Measurements from ENCODE around the gene TNFRSF12A.

The TNFRSF12A gene

DNA sequence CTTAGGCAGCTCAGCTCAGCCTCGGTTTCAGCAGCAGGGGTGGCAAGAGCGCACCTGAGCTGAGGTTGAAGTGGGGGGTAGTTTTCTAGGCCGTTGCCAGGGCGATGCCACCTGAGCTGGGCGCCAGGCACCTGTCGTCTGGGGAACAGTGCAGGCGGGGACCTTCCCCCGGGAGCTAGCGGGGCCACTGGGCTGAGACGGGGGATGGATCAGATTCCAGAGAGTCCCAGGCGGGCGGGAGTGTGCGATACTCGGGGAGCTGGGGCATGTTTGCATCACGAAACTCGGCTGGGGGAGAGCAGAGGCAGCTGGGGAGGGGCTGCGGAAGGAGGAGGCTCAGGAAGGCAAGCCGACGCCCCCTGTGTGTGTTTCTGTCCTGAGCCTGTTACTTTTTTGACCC lies 7.9 kb upstream of the TNFRSF12A start:
- Mint-ChIP-seq H3K27me3 (peaks cover 24 to 46% of the 10 kb centered on the region in 2 donors), H3K27ac (no peak overlapping the region), H3K36me3 (no peaks in the 10 kb centered on the region), H3K9me3 (no peaks in the 10 kb centered on the region), H3K4me1 (peaks cover 16 to 18% of the 10 kb centered on the region in 2 donors), H3K4me3 (no peak overlapping the region)
- ATAC-seq (replicated peaks) = no peak
- no peak for DNase-seq

GRCh38 chr16:3012828-3013420 lies 7.2 kb upstream of the TNFRSF12A start, which contains the start of gene CLDN9:
CLDN9 (plus strand) TSS chr16:3012923; CDS start chr16:3013363, 440 bp downstream.
- Mint-ChIP-seq H3K27me3 (peaks cover 25 to 51% of the 10 kb centered on the region in 2 donors), H3K9me3 (no peaks in the 10 kb centered on the region), H3K27ac (no peak within 1 kb of the TSS), H3K36me3 (no peaks in the 10 kb centered on the region), H3K4me1 (peaks cover 11 to 12% of the 10 kb centered on the region in 2 donors), H3K4me3 (no peak within 1 kb of the TSS)
- no peak for DNase-seq
- peak; percentile 36 to 66 for ATAC-seq (replicated peaks)

DNA sequence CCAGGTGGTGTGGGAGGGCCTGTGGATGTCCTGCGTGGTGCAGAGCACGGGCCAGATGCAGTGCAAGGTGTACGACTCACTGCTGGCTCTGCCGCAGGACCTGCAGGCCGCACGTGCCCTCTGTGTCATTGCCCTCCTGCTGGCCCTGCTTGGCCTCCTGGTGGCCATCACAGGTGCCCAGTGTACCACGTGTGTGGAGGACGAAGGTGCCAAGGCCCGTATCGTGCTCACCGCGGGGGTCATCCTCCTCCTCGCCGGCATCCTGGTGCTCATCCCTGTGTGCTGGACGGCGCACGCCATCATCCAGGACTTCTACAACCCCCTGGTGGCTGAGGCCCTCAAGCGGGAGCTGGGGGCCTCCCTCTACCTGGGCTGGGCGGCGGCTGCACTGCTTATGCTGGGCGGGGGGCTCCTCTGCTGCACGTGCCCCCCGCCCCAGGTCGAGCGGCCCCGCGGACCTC lies 6.6 kb upstream of the TNFRSF12A start:
- H3K4me1 Mint-ChIP-seq = peaks cover 7 to 12% of the 10 kb centered on the region in 2 donors
- H3K36me3 Mint-ChIP-seq = no peaks in the 10 kb centered on the region
- H3K27me3 Mint-ChIP-seq = peaks cover 25 to 57% of the 10 kb centered on the region in 2 donors
- H3K4me3 Mint-ChIP-seq = no peak overlapping the region
- H3K9me3 Mint-ChIP-seq = no peaks in the 10 kb centered on the region
- DNase-seq (no peak), ATAC-seq (replicated peaks) (no peak)
- no peak overlapping the region for H3K27ac Mint-ChIP-seq

DNA sequence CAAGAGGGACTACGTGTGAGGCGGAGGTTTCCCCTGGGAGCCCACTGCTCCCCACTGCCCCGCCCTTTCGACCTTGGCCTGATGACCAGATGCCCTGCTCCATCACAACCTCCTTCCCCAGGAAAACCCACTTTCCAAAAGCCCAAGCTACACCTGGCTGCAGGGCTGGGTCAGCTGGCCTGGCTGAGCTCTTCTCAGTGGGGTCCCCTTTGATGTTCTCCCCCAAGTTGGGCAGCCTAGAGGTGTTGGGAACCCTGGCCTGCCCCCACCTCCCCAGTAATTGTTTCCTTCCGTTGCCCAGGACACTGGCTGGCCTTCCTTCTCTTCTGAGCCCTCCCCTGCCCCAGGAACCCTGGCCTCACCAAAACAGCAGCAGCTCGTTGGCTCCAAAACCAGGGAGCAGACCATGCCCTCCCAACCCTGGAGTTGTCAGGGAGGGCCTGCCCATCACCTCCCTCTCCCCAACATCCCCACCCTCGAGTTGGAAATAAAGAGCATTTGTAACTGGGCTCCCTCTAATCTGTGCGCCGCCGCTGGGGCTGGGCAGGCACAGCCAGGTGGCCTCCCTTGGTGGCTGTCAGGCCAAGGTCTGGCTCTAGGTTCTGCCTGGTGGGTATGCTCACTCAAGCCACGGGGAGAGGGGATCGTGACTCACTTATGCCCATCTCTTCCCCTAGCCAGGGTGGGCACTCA lies 6.0 kb upstream of the TNFRSF12A start:
- H3K4me3 Mint-ChIP-seq = no peak overlapping the region
- H3K27me3 Mint-ChIP-seq = peaks cover 25 to 62% of the 10 kb centered on the region in 2 donors
- no peaks in the 10 kb centered on the region for H3K9me3 Mint-ChIP-seq
- no peak for ATAC-seq (replicated peaks)
- H3K27ac Mint-ChIP-seq = no peak overlapping the region
- H3K4me1 Mint-ChIP-seq = peaks cover 5 to 11% of the 10 kb centered on the region in 2 donors
- no peak for DNase-seq
- H3K36me3 Mint-ChIP-seq = no peaks in the 10 kb centered on the region

- H3K27me3 Mint-ChIP-seq = peaks cover 25 to 62% of the 10 kb centered on the region in 2 donors
- no peak overlapping the region for H3K27ac Mint-ChIP-seq
- no peak for DNase-seq
- H3K4me3 Mint-ChIP-seq = no peak overlapping the region
- no peak for ATAC-seq (replicated peaks)
- H3K9me3 Mint-ChIP-seq = no peaks in the 10 kb centered on the region
- H3K4me1 Mint-ChIP-seq = peaks cover 9 to 18% of the 10 kb centered on the region in 2 donors
- no peaks in the 10 kb centered on the region for H3K36me3 Mint-ChIP-seq
Measured at GRCh38 chr16:3014971-3015370, 5.2 kb upstream of the TNFRSF12A start.

GRCh38 chr16:3015865-3016521 lies 4.2 kb upstream of the TNFRSF12A start:
- Mint-ChIP-seq H3K4me3 (no peak overlapping the region), H3K9me3 (no peaks in the 10 kb centered on the region), H3K27me3 (peaks cover 25 to 62% of the 10 kb centered on the region in 2 donors), H3K4me1 (peaks cover 15 to 29% of the 10 kb centered on the region in 2 donors), H3K36me3 (no peaks in the 10 kb centered on the region), H3K27ac (no peak overlapping the region)
- DNase-seq = no peak
- no peak for ATAC-seq (replicated peaks)

DNA sequence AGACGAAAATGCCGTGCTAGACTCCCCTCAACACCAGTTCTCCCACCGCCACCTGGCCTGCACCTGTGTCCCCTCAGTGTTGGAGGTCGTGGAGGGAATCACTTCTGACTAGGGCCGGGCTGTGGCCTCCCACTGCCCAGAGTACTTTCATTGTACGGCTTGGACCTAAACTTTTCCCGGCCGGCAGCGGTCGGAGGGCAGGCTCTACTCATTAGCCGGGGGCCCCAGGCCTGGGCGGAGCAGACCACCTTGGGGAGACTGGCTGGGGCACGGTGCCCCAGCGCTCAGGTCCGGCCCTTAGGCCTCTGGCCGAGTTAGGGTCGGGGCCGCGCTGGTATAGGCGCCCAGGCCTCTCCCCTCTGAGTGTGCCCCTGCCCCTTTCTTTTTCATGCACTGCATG lies 2.8 kb upstream of the TNFRSF12A start:
- no peaks in the 10 kb centered on the region for H3K9me3 Mint-ChIP-seq
- no peak overlapping the region for H3K27ac Mint-ChIP-seq
- no peak for ATAC-seq (replicated peaks)
- H3K36me3 Mint-ChIP-seq = no peaks in the 10 kb centered on the region
- DNase-seq = no peak
- peaks cover 25 to 42% of the 10 kb centered on the region in 2 donors for H3K4me1 Mint-ChIP-seq
- peaks cover 25 to 50% of the 10 kb centered on the region in 2 donors for H3K27me3 Mint-ChIP-seq
- no peak overlapping the region for H3K4me3 Mint-ChIP-seq

DNA sequence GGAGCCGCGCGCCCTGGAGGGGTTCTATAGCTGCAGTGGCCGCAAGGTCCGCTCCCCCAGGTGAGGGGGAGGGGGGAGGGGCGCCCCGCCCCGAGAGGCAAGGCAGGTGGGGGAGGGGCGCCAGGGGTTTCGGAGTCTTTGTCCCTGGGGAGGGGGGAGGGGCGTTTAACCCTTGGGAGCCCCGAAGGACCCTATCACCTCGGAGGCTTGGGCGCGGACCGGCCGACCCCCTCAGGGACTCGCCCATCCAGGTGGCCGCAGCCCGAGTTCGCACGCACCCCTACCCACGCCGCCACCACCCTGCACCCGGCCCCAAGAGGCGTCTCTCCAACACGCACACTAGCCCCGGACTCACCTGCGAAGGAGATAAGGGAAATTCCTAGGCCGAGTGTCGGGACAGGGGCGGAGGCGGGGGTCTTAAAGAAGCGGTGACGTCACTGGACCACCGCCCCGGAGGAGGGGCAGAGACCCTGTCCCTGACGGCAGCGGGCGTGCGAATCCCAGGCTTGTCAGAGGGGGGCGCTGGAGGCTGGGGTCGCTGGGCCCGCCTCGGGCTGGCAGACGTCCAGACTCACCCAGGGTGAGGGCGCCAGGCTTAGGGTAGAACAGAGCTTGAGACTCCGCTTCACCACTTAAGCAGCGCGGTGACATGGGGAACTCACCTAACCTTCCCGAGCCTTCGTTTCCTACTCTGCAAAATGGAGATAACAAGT lies 2.2 kb upstream of the TNFRSF12A start, which contains the start of gene CLDN6:
CLDN6 (minus strand) TSS at position 390 of the 713 bp plus-strand sequence. CDS start 2,162 bp downstream, outside the sequence.
- Mint-ChIP-seq H3K4me3 (peak within 1 kb of the TSS; percentile 25 to 32), H3K4me1 (peaks cover 31 to 48% of the 10 kb centered on the region in 2 donors), H3K9me3 (no peaks in the 10 kb centered on the region), H3K27ac (peak within 1 kb of the TSS; percentile 69), H3K36me3 (no peaks in the 10 kb centered on the region), H3K27me3 (peaks cover 25 to 44% of the 10 kb centered on the region in 2 donors)
- ATAC-seq (replicated peaks) (no peak), DNase-seq (no peak)

GRCh38 chr16:3019594-3020246 lies 448 bp upstream of the TNFRSF12A start:
- no peak for DNase-seq
- no peak for ATAC-seq (replicated peaks)
- H3K4me1 Mint-ChIP-seq = peaks cover 38 to 62% of the 10 kb centered on the region in 2 donors
- no peaks in the 10 kb centered on the region for H3K9me3 Mint-ChIP-seq
- peak overlapping the region; percentile 77 to 90 for H3K4me3 Mint-ChIP-seq
- H3K27ac Mint-ChIP-seq = peak overlapping the region; percentile 84
- no peaks in the 10 kb centered on the region for H3K36me3 Mint-ChIP-seq
- peaks cover 13 to 27% of the 10 kb centered on the region in 2 donors for H3K27me3 Mint-ChIP-seq

GRCh38 chr16:3020604-3021448 lies 658 bp downstream of the TNFRSF12A start:
- no peak for ATAC-seq (replicated peaks)
- DNase-seq = no peak
- peaks cover 2 to 5% of the 10 kb centered on the region in 2 donors for H3K36me3 Mint-ChIP-seq
- peak overlapping the region; percentile 77 to 90 for H3K4me3 Mint-ChIP-seq
- peak overlapping the region; percentile 96 for H3K27ac Mint-ChIP-seq
- no peaks in the 10 kb centered on the region for H3K9me3 Mint-ChIP-seq
- peaks cover 41 to 72% of the 10 kb centered on the region in 2 donors for H3K4me1 Mint-ChIP-seq
- peaks cover 9 to 22% of the 10 kb centered on the region in 2 donors for H3K27me3 Mint-ChIP-seq

- Mint-ChIP-seq H3K27me3 (peaks cover 6 to 22% of the 10 kb centered on the region in 2 donors), H3K9me3 (no peaks in the 10 kb centered on the region), H3K4me1 (peaks cover 41 to 80% of the 10 kb centered on the region in 2 donors), H3K27ac (peak overlapping the region; percentile 96), H3K4me3 (peak overlapping the region; percentile 77 to 81), H3K36me3 (peaks cover 10 to 13% of the 10 kb centered on the region in 2 donors)
- ATAC-seq (replicated peaks) = peak; percentile 24 to 39
- DNase-seq = peak; percentile 61
Measured at GRCh38 chr16:3021449-3022207, 1.5 kb downstream of the TNFRSF12A start.

DNA sequence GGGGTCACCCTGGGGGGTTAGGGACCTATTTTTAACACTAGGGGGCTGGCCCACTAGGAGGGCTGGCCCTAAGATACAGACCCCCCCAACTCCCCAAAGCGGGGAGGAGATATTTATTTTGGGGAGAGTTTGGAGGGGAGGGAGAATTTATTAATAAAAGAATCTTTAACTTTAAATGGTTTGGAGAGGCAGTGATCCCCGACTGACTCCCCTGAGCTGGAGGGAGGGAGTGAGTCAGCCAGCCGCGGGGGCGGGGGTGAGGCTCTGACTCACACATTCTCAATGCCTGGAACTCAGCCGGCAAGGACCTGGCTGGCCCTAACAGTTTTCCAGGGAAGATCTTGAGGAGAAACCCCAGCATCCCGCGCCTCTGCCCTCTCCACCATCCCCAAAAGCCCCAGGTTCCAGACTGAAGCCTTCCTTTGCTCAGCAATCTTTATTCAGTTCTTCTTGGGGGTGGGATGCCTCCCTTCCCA lies 2.1 kb downstream of the TNFRSF12A start:
- Mint-ChIP-seq H3K36me3 (peaks cover 16 to 20% of the 10 kb centered on the region in 2 donors), H3K27me3 (peaks cover 1 to 16% of the 10 kb centered on the region in 2 donors), H3K27ac (peak overlapping the region; percentile 96), H3K9me3 (no peaks in the 10 kb centered on the region), H3K4me1 (peaks cover 41 to 80% of the 10 kb centered on the region in 2 donors), H3K4me3 (peak overlapping the region; percentile 77 to 81)
- ATAC-seq (replicated peaks) (peak; percentile 22 to 37), DNase-seq (peak; percentile 63)
